Activated B cell treated with CpG ODN at 0.5 μM for 24 hours (primary cell): Measurements from ENCODE around the gene HS6ST1. TPM values are rescaled to one million over a fixed set of nuclear protein-coding genes. Genes with fewer than 3 reads are reported as not detected.

Experiments
- ATAC-seq: fragments of 200-7000 bp; cut with Tn5 transposase; one replicate; pipeline ENCODE4 v1.10.0; 2021; ENCODE audit warnings: low read depth, mild to moderate bottlenecking, moderate library complexity
- CTCF ChIA-PET: fragments of 350-600 bp; sonication (Branson Sonifier 250); formaldehyde crosslinking; loops from one replicate; lab custom pipeline; 2021; ENCODE audit warnings: antibody characterized with exemption; lab: Charles Lee
- POLR2A ChIA-PET: fragments of 350-600 bp; sonication (Branson Sonifier 250); formaldehyde crosslinking; loops from one replicate; lab custom pipeline; 2021; ENCODE audit warnings: antibody characterized with exemption; lab: Charles Lee
- DNase-seq: peaks from one replicate; pipeline ENCODE4 v3.0.0; 2022
- H3K27ac Mint-ChIP-seq: one replicate; pipeline ENCODE4 v1.8.0; 2020; ENCODE audit warnings: mixed read lengths
- H3K27me3 Mint-ChIP-seq: one replicate; pipeline ENCODE4 v1.8.0; 2021; ENCODE audit warnings: mixed read lengths
- H3K36me3 Mint-ChIP-seq: one replicate; pipeline ENCODE4 v1.8.0; 2021; ENCODE audit warnings: low read depth, mixed read lengths
- H3K4me1 Mint-ChIP-seq: one replicate; pipeline ENCODE4 v1.8.0; 2021; ENCODE audit warnings: mixed read lengths
- H3K4me3 Mint-ChIP-seq: one replicate; pipeline ENCODE4 v1.8.0; 2020; ENCODE audit warnings: mild to moderate bottlenecking, mixed read lengths
- H3K9me3 Mint-ChIP-seq: one replicate; pipeline ENCODE4 v1.8.0; 2020; ENCODE audit warnings: mixed read lengths
- CTCF ChIP-seq: fragments of 200-600 bp; IDR thresholded peaks from one replicate; pipeline ENCODE4 v1.8.0; 2022; ENCODE audit warnings: antibody characterized with exemption, mild to moderate bottlenecking
- intact Hi-C: fragments of 100-400 bp; cut with micrococcal nuclease; formaldehyde crosslinking; loops from one replicate; pipeline ENCODE4 v1.15.1; 2024
- total RNA-seq: library from RNA; stranded (reverse); gene quantifications from 2 replicates; pipeline ENCODE4 v1.2.3, GENCODE V29; 2022

The HS6ST1 gene
- total RNA-seq, 1 donor from 2014 or later = 16.9 TPM

GRCh38 chr2:128360711-128361110 lies 42.0 kb upstream of the HS6ST1 start:
- Mint-ChIP-seq H3K36me3 (no peaks in the 10 kb centered on the region), H3K4me1 (no peaks in the 10 kb centered on the region), H3K4me3 (no peak overlapping the region), H3K27ac (no peak overlapping the region), H3K27me3 (peaks cover 4% of the 10 kb centered on the region), H3K9me3 (no peaks in the 10 kb centered on the region)
- intact Hi-C loops = no loop called here
- TF ChIP-seq CTCF = no peak
- ChIA-PET CTCF (no interaction called here), POLR2A (no interaction called here)
- ATAC-seq (no peak), DNase-seq (peak; percentile 0)

DNA sequence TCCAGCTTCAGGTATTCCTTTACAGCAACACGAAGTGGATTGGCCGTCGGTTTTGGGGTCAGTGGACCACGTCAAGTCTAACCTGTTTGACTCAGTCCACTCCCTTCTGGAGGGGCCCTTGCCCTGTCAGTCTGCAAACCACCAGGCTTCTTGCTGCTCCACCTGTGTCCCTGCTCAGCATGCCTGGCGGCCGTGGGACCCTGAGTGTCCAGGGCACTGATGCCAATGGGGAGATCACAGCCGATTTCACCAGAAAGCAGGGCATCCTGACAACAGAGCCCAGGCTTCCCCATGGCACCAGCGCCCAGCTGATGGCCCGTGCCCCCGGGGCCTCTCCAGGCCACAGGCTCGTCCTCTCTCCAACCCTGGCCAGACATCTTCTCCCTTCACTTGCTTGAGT lies 41.2 kb upstream of the HS6ST1 start:
- Mint-ChIP-seq H3K27me3 (peaks cover 4% of the 10 kb centered on the region), H3K9me3 (no peaks in the 10 kb centered on the region), H3K36me3 (no peaks in the 10 kb centered on the region), H3K4me1 (no peaks in the 10 kb centered on the region), H3K27ac (no peak overlapping the region), H3K4me3 (no peak overlapping the region)
- ChIA-PET POLR2A (no interaction called here), CTCF (no interaction called here)
- intact Hi-C loops = no loop called here
- TF ChIP-seq CTCF = no peak
- no peak for ATAC-seq
- peak; percentile 5 for DNase-seq

- intact Hi-C loops = no loop called here
- Mint-ChIP-seq H3K36me3 (no peaks in the 10 kb centered on the region), H3K4me1 (no peaks in the 10 kb centered on the region), H3K27ac (no peak overlapping the region), H3K9me3 (no peaks in the 10 kb centered on the region), H3K4me3 (no peak overlapping the region), H3K27me3 (peaks cover 4% of the 10 kb centered on the region)
- no peak for TF ChIP-seq CTCF
- CTCF ChIA-PET = no interaction called here
- POLR2A ChIA-PET = no interaction called here
- ATAC-seq (no peak), DNase-seq (no peak)
Measured at GRCh38 chr2:128358941-128359731, 40.5 kb upstream of the HS6ST1 start.

DNA sequence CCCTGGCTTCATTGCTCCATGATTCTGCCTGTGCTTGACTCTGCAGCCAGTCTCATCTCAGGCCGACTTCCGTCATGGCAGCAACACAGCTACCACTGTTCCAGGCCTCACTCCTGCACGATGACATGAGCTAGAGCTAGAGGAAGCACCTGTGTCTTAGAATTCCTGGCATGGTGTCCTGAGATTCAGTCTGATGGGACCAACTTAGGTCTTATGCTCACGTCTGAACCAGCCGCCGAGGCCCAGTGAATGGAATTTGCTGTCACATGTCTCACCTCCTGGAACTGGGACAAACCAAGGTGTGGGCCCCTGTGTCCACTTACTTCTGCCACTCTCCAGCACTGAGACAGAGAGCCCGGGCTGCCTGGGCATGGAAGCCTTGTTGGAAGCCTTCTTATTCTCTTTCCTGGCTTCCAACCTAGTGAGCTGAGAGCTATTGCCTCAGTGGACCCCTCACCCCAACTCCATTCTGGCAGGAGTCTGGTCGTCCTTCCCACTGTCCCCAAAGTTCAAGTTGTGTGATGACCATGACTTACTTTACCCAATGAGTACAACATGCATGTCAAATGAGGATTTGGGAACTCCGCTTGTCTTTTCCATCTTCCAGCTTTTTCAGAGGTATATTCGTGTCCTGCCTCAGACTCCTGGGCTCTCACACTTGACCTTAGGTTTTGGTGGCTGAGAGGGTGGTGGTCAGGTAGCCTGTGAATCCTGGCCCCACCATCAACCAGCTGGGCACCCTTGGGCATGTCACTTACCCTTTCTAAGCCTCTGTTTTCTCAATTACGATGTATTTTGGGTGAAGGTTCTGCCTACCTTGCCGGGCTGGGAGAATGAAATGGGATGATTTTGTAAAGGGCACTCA lies 39.1 kb upstream of the HS6ST1 start:
- intact Hi-C loops = no loop called here
- H3K27ac Mint-ChIP-seq = no peak overlapping the region
- TF ChIP-seq CTCF = no peak
- no peak overlapping the region for H3K4me3 Mint-ChIP-seq
- ATAC-seq = no peak
- ChIA-PET CTCF (no interaction called here), POLR2A (no interaction called here)
- H3K27me3 Mint-ChIP-seq = peaks cover 4% of the 10 kb centered on the region
- H3K36me3 Mint-ChIP-seq = no peaks in the 10 kb centered on the region
- no peaks in the 10 kb centered on the region for H3K9me3 Mint-ChIP-seq
- H3K4me1 Mint-ChIP-seq = no peaks in the 10 kb centered on the region
- DNase-seq = no peak

DNA sequence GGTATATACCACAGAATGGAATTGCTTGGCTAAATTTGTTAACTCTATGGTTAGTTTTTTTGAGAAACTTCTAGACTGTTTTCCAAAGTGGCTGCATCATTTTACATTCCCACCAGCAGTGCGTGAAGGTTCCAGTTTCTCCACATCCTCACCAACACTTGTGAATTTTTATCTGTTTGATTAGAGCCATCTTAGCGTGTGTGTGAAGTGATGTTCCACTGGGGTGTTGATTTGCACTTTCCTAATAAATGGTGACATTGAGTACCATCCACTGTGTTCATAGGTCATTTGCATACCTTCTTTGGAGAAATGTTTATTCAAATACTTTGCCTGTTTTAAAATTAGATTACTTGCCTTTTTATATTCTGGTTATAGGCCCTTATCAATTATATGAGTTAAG lies 37.5 kb upstream of the HS6ST1 start:
- H3K4me3 Mint-ChIP-seq = no peak overlapping the region
- no peak overlapping the region for H3K27ac Mint-ChIP-seq
- DNase-seq = no peak
- ChIA-PET CTCF (no interaction called here), POLR2A (no interaction called here)
- H3K9me3 Mint-ChIP-seq = peaks cover 9% of the 10 kb centered on the region
- peaks cover 4% of the 10 kb centered on the region for H3K27me3 Mint-ChIP-seq
- H3K36me3 Mint-ChIP-seq = peaks cover 8% of the 10 kb centered on the region
- no peak for TF ChIP-seq CTCF
- H3K4me1 Mint-ChIP-seq = no peaks in the 10 kb centered on the region
- ATAC-seq = no peak
- intact Hi-C loops = no loop called here
